NCI-H748 treated with DMSO at 0.1 percent for 48 hours (cell line): ENCODE results near the gene LCE2A.
"Not testable (repeated sequence)": the region's sequence is repeated elsewhere in the genome, so short reads cannot be mapped to it uniquely, and the experiment has no call there.

ENCODE experiments used
- DNase-seq: peaks from one replicate; lab custom pipeline; 2025; lab: John Stamatoyannopoulos, UW

The LCE2A gene, protein sequence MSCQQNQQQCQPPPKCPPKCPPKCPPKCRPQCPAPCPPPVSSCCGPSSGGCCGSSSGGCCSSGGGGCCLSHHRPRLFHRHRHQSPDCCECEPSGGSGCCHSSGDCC

GRCh38 chr1:152697701-152698600, at the start of gene LCE2A:
Gene LCE2A, plus strand, starts transcription at chr1:152698345. Its CDS starts 557 bp downstream, at chr1:152698902.
- no peak for DNase-seq

DNA sequence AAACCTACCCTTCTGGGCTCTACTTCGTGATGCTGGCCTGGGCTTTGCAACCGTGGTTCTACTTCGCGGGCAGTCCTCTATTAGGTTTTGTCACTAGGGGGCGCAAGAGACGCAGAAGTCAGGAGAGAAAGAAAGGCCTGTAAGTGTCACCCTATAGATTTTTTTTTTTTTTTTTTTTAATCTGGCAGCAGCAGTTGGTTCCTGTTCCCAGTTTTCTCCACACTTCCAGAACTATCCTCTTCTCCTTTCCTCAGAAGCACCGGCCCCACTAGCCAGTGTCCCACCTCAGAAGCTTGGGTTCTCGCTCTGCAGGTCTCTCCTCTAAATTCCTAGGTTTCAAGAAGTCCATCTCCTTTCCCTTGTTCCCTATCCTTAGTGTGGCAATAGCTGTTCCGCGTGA, 44.0 kb upstream of the LCE2A start:
- DNase-seq: peak; percentile 24

DNA sequence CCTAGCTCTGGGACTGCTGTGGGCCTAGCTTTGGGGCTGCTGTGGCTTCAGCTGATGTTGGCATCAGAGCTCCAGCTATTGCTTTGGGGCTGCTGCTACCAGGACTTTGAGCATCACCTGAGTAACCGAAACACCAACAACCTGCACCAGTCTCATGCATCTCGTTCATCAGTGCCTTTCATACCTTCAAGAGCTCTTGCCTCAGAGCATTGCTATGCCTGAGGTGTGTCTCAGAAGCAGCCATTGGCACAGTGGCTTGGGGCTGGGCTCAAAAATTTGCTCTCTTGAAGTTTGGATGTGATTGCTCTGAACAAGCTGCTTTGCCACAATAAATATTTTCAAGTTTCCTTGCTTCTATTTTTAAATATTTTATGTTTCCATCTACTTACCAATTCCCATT, 41.7 kb upstream of the LCE2A start:
- no peak for DNase-seq

GRCh38 chr1:152657677-152658076, 40.5 kb upstream of the LCE2A start:
- DNase-seq: no peak

GRCh38 chr1:152658649-152659048, 39.5 kb upstream of the LCE2A start:
- DNase-seq: no peak

DNA sequence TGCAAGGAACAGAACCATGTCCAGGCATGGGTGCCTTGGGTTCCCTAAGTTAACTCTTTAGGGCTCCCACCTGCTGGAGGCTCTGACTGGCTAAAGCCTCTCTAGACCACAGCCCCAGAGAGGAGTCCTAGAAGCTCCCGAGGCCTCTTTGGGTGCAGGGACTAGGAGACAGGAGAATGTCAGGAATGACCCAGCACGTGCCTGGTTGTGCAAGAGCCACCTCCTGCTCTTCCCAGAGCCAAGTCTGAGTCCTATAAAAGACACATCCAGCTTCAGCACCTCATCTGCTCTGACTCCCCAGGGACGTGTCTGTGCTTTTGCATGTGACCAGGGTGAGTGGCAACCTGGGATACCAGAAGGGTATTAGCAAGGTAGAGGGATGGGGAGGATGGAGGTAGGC, 35.0 kb upstream of the LCE2A start, which contains the start of gene LCE2D:
Gene LCE2D (plus strand): TSS at position 283 of the 400 bp plus-strand sequence. CDS start 726 bp downstream, outside the sequence.
- DNase-seq: no peak

DNA sequence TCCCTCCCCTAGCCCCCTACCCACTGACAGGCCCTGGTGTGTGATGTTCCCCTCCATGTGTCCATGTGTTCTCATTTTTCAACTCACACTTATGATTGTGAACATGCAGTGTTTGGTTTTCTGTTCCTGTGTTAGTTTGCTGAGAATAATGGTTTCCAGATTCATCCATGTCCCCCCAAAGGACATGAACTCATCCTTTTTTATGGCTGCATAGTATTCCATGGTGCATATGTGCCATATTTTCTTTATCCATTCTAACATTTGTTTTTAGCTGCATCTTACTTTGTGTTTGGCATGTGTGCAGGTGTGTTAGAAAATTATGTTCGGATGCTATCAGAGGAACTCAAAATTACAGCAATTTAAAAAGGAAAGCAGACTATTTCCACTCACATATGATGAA, 32.0 kb upstream of the LCE2A start:
- not testable (repeated sequence) for DNase-seq

DNA sequence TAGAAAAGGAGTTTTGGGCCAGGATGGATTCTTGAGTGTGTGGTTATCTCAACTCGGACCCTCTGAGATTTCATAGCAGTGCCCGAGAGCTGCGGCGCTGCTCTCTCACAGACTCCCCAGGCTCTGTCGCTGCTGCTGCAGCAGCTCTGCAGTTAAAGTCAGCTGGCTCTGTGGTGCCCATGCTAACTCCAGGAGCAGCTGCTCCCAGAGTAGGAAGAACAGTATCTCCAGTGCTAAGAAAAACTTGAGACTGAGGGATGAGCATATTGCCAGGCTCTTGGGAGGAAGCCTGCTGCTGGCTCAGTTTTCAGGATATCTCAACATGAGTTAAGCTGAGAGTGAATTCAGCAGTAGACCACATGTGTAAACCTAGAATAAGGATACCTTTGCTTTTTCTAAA, 30.5 kb upstream of the LCE2A start:
- DNase-seq: no peak

- no peak for DNase-seq
These were observed 25.1 kb upstream of the LCE2A start for GRCh38 chr1:152673016-152673415.

- not testable (repeated sequence) for DNase-seq
These were observed 23.2 kb upstream of the LCE2A start, which contains the start of gene LCE2C for GRCh38 chr1:152674983-152675382. Gene LCE2C, plus strand, starts transcription at chr1:152675279. Its CDS starts 737 bp downstream, at chr1:152676016.

- DNase-seq: no peak
These were observed 18.7 kb upstream of the LCE2A start for GRCh38 chr1:152679459-152679858.

- no peak for DNase-seq
These were observed 16.5 kb upstream of the LCE2A start for GRCh38 chr1:152681616-152682015.

DNA sequence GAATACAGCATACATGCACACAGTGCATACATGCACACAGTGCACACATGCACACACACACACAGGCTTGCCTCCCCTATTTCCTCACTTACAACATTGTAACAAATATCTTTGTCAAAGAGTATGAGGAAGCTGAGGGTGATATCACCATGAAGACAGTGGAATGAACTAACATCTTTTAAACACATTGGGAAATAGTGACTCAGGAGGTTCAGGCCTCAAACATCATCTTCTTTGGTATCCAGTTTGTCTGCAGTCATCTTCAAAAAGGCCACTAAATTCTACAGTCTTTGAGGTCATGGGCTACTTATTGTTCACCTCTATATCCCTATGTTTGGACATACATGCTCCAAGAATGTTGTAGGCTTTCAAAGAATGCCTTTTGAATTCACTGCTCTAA, 14.3 kb upstream of the LCE2A start:
- no peak for DNase-seq

GRCh38 chr1:152685823-152686222, 12.3 kb upstream of the LCE2A start, which contains the start of gene LCE2B:
Gene LCE2B, plus strand, starts transcription at chr1:152686123. Its CDS starts 721 bp downstream, at chr1:152686844.
- not testable (repeated sequence) for DNase-seq

- DNase-seq: no peak
These were observed 1.6 kb downstream of the LCE2A start for GRCh38 chr1:152699746-152700145.

DNA sequence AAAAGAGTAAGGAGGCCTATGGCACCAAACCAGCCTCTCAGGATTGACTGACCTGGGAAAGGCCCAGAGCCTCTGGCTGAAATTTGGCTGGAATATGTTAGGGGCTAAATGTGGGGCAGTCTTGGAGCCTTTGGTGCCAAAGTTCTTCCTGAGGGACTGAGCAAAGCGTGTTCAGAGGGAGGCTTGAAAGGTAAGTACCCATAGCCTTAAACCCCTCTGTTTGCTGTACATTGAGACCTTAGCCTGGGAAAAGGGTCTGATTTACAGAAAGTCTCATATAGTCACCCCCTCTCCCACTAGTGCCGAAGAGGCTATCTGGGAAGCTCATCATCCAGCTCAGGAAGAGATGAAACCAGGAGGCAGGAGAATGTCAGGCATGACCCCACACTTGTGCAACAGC, 9.7 kb downstream of the LCE2A start, which contains the start of gene LCE4A:
Gene LCE4A (plus strand): TSS at position 301 of the 400 bp plus-strand sequence. CDS start 916 bp downstream, outside the sequence.
- DNase-seq: no peak

- no peak for DNase-seq
These were observed 20.1 kb downstream of the LCE2A start for GRCh38 chr1:152718238-152718637.

- no peak for DNase-seq
These were observed 27.1 kb downstream of the LCE2A start for GRCh38 chr1:152725261-152725660.

DNA sequence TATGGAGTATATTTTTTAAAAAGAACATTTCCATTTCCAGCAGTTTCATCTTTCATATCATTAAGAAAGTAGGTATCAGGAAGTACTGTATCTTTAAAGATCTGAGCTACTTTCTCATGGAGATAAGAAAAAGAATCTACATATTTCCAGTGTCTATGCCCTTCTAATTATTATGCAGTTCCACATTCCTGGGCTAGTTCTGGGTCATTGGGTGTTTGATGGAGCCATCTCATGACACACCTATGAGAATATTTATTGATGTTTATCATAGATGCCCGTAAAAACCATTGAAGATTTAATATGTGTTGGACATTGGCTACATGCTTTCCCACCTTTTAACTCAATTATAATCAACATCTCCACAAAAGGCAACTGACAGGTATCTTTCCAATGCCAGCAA, 30.8 kb downstream of the LCE2A start:
- DNase-seq: no peak

GRCh38 chr1:152735648-152736047, 37.5 kb downstream of the LCE2A start:
- DNase-seq: no peak

GRCh38 chr1:152737997-152738396, 39.9 kb downstream of the LCE2A start:
- no peak for DNase-seq

GRCh38 chr1:152739841-152740240, 41.7 kb downstream of the LCE2A start:
- DNase-seq: no peak

- DNase-seq: no peak
These were observed 43.5 kb downstream of the LCE2A start for GRCh38 chr1:152741656-152742055.
